ENCODE results near the gene CUX1. TPM values are rescaled to one million over a fixed set of nuclear protein-coding genes. Genes with fewer than 3 reads are reported as not detected.
A peak's percentile ranks its signal among the peaks of the same experiment; 100 is the strongest.

CUX1 gene
- total RNA-seq, 2 experiments from 2014 or later: 21.1 to 22.4 TPM

DNA sequence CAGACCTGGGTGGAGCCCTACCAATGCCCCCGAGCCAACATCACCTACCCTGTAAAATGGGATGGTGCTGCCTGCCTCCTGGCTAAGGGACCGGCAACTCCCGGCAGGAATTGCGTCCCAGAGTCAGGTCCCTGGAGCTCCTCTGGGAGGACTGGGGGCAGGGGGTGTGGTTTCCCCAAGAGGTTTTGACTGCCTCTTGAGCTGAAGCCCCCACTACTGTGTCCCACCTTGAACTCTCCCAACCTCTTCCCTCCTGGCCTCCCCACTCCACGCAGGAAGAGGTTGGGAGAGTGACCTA is 470.5 kb downstream of the CUX1 start:
- H3K27me3 Mint-ChIP-seq: peaks cover 30% of the 10 kb centered on the region
- no peak overlapping the region for H3K27ac Mint-ChIP-seq
- ChIA-PET POLR2A (no interaction called here), CTCF (interaction anchor here (1.0 kb wide), 1 partner anchor 108 kb away, joined by 3 read pairs; the partner anchor contains the start of gene PRKRIP1)
- H3K36me3 Mint-ChIP-seq (ENCODE audit: low read depth): no peaks in the 10 kb centered on the region
- no peak overlapping the region for H3K4me3 Mint-ChIP-seq
- H3K4me1 Mint-ChIP-seq: peaks cover 29% of the 10 kb centered on the region
- no peaks in the 10 kb centered on the region for H3K9me3 Mint-ChIP-seq
- no peak for DNase-seq

DNA sequence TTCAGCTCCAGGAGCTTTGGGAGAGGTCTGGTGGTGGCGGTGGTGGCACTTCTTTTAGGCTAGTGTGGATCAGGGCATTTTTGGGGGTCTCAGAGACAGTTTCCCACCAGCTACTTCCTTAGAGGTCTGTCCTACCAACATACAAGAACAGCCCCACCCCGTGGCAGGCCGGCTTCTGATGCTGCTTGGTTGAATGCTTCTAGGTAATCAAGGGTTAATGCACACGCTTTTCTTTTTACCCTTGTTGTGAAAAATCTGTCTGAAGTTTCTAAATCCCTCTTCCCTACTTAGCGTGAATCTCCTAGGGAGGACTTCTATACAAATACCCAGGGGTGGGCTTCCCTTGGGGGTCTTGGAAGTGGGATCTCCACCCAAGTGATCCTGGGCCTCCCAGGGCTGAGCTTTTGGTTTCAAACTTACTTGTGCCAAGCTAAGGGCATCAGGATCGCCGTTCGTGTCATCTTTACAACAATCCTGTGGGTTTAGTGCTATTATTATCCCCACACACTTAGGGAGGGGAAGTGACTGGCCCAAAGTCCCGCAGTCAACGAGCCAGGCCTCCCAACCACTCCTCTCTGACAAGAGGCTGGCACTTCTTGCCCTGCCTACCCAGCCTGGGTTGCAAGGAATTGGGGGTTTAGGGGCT is 471.0 kb downstream of the CUX1 start:
- no peak for DNase-seq
- Mint-ChIP-seq H3K4me1 (peaks cover 29% of the 10 kb centered on the region), H3K36me3 (ENCODE audit: low read depth) (no peaks in the 10 kb centered on the region), H3K27ac (no peak overlapping the region), H3K9me3 (no peaks in the 10 kb centered on the region), H3K4me3 (peak overlapping the region; percentile 27), H3K27me3 (peaks cover 28% of the 10 kb centered on the region)
- ChIA-PET POLR2A (no interaction called here), CTCF (interaction anchor here (1.0 kb wide), 1 partner anchor 108 kb away, joined by 3 read pairs; the partner anchor contains the start of gene PRKRIP1)

DNA sequence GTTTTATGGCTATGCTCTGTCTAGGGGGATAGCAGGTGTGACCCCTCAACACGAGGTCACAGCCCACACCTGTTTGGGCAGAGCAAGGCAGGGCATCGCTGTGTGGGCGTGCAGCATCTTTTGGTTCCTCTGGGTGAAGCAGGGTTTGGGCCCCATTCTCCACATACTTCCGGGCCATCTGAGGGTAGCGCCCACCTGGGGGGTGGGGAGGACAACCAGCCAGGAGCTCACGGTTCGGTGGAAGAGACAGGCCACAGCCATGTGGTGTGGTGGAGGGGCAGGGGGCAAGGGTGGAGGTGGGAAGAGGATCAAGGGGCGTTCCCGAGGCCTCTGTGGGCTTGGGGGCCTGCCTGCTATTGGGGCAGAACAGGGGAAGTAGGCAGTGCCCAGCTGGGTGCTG is 471.6 kb downstream of the CUX1 start:
- no peak overlapping the region for H3K4me3 Mint-ChIP-seq
- H3K36me3 Mint-ChIP-seq (ENCODE audit: low read depth): no peaks in the 10 kb centered on the region
- CTCF ChIA-PET: no interaction called here
- H3K4me1 Mint-ChIP-seq: peaks cover 27% of the 10 kb centered on the region
- POLR2A ChIA-PET: no interaction called here
- H3K27ac Mint-ChIP-seq: no peak overlapping the region
- peaks cover 27% of the 10 kb centered on the region for H3K27me3 Mint-ChIP-seq
- DNase-seq: no peak
- H3K9me3 Mint-ChIP-seq: no peaks in the 10 kb centered on the region

DNA sequence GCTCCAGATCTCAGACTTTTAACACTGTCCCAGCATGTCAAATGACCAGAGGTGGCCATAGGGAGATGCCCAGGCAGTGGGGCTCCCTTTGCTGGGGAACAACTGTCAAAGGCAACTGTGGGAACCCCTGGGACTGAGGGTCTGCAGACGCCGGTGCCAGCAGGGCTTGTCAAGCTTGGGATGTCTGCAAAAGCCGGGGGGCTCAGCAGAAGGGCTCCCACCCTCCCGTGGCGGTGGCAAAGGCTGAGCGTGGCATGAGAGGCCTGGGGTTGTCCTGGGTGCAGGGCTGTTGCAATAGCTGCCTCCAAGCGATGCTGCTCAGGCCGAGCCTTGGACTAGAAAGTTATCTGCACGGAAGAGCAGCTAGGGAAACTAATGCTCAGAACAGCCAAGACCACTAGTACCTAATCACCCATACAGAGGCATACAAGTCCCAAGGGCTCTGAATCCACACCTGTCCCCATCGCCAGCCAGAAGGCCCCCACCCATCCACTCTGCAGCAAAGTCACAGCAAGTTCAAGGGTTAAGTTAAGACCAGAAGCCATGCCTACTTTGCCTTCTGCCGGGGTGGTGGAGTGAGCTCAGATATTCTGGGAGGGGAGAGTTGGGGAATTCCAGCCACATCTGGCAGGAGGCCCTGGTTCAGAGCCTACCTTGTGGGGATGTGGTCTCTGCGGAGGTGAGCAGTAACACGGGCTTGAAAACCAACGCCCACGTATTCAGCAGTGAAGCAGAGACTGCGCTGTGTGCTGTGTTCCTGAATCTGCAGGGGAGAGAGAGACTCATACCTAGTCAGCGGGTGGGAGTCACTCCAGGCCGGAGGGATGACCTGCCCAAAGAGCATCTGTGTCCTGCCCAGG is 473.9 kb downstream of the CUX1 start:
- Mint-ChIP-seq H3K27ac (no peak overlapping the region), H3K27me3 (peaks cover 15% of the 10 kb centered on the region), H3K4me3 (no peak overlapping the region), H3K4me1 (peaks cover 13% of the 10 kb centered on the region), H3K9me3 (no peaks in the 10 kb centered on the region), H3K36me3 (ENCODE audit: low read depth) (no peaks in the 10 kb centered on the region)
- no peak for DNase-seq
- ChIA-PET POLR2A (no interaction called here), CTCF (no interaction called here)

DNA sequence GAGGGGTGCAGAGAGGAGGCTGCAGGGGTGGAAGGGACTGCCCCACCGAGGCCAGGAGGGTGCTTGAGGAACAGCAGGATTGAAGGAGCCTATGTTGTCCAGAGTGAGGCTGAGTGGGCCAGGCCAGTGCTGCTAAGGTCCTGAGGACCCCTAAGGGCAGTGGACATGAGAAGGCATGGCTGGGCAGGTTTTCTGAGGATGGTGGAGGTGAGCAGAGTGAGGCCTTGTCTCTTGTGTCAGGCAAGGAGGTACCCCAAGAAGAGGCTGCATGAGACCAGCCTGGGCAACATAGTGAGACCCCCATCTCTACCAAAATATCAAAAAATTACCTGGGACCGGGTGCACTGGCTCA is 474.5 kb downstream of the CUX1 start:
- Mint-ChIP-seq H3K36me3 (ENCODE audit: low read depth) (no peaks in the 10 kb centered on the region), H3K4me1 (peaks cover 13% of the 10 kb centered on the region), H3K9me3 (no peaks in the 10 kb centered on the region), H3K27me3 (peaks cover 15% of the 10 kb centered on the region), H3K27ac (no peak overlapping the region), H3K4me3 (no peak overlapping the region)
- ChIA-PET POLR2A (no interaction called here), CTCF (no interaction called here)
- DNase-seq: no peak

DNA sequence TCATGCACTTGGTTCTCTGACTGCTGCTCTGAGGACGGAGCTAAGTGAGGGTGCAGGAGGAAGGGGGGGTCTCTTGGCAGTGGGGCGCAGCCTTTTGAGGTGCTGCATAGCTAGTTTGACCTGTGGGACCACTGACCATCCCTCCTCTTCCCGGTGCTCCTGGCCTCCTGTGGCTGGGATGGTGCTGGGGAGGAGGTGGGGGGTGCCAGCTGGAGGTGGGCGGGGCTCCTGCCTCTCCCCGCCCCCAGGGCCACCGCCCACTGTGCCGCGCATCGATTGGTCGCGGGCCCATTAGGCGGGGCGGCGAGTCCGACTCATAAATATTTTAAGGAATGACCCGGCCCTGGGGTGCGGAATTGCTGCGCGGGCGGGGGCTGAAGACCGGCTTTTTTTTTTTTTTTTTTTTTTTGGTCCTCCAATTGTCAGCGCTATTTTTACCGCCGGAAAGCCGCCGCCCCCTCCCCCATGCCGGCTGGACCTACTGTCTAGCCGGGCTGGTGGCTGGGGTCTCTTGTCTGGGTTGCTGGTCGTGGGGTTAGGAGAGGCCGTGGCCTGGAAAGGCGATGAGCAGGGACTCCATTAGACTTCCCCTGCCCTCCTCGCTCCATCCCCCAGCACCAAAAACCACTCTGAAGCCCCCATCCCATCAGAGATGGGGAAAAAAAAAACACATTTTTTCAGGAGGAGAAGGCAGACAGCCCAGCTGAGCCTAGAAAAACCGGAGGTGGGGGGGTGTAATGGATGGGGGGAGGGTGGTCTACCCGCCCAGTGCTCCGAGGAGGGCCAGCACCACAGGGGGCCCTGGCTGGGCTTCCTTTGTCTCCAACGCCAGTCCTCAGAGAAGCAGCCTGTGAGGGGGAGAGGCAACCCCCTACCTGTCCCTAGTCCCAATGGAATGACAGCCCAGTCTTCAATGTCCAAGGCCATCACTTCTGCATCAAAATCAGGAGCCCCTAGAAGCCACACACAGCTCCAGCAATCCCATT is 475.7 kb downstream of the CUX1 start:
- ChIA-PET CTCF (no interaction called here), POLR2A (no interaction called here)
- Mint-ChIP-seq H3K36me3 (ENCODE audit: low read depth) (no peaks in the 10 kb centered on the region), H3K27me3 (peaks cover 17% of the 10 kb centered on the region), H3K9me3 (no peaks in the 10 kb centered on the region), H3K4me1 (peaks cover 15% of the 10 kb centered on the region), H3K4me3 (no peak overlapping the region), H3K27ac (no peak overlapping the region)
- DNase-seq: no peak

DNA sequence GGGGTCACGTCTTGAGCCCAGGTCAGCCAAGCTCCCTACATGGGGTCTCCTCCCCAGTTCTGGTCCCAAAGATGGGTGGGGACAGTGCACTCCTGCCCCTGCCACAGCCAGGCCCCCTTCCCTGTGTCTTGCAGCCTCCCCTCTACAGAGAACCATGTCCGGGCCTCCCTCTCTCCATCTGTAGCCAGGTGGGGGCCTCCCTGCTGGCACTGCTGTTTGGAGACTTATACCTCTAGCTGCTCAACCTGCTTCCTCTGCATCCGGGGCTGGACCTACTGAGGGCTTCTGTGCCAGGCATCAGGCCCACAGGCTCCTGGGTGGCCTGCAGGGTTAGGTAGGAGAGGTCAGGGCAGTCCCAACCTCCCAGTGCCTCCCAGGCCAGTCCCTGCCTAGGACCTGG is 477.2 kb downstream of the CUX1 start:
- DNase-seq: no peak
- Mint-ChIP-seq H3K9me3 (no peaks in the 10 kb centered on the region), H3K27me3 (peaks cover 9% of the 10 kb centered on the region), H3K27ac (no peak overlapping the region), H3K4me1 (peaks cover 10% of the 10 kb centered on the region), H3K4me3 (no peak overlapping the region), H3K36me3 (ENCODE audit: low read depth) (no peaks in the 10 kb centered on the region)
- ChIA-PET CTCF (no interaction called here), POLR2A (no interaction called here)

DNA sequence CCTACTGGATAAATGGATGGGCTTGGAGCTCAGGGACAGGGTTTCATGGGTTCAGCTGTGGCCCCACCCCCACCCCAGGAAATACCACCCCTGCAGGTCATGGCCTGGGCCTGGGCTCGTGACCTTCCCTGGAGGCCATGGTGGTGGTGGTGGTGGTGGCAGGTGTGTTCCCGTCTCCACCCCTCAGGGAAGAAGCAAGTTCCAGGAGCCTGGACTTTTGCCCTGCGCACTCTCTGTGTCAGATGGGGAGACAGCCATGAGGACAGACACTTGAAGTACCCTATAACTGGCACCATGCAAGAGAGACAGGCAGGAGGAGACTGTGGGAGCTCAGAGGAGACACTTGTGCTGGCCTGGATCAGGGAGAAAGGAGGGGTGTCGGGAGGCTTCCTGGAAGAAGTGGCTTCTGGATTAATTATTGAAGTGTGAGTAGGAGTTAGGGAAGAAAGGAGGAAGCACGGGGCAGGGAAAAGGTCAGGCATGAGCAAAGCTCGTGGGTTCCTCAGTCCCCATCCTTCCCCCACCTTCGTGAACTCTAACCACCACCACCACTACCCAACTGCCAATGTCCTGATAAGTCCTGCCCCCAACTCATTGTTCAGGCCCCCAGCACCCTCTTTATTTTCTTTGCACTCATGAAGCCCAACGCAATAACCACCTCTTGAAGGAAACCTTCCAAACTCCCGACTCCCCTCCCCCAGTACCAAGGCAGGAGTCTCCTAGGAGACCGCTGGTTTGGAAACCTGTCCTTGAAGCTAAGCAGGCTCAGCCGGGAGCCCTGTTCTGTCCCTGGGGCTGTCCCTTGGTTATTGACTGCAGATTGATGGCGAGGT is 478.1 kb downstream of the CUX1 start:
- POLR2A ChIA-PET: no interaction called here
- Mint-ChIP-seq H3K4me1 (peaks cover 10% of the 10 kb centered on the region), H3K27ac (no peak overlapping the region), H3K9me3 (no peaks in the 10 kb centered on the region), H3K27me3 (peaks cover 8% of the 10 kb centered on the region), H3K4me3 (no peak overlapping the region), H3K36me3 (ENCODE audit: low read depth) (no peaks in the 10 kb centered on the region)
- no peak for DNase-seq
- CTCF ChIA-PET: no interaction called here

DNA sequence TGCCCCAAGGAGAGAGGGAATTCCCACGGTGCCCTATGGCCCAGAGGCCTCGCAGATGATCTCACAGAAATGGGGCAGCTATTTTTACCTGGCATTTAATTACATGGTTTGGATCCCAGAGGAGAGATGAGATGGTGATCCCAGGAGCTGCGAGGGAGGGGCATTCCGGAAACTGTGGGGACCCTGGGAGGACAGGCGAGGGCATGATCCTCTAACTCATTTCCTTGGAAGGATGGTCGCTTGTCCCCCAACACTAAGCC is 478.7 kb downstream of the CUX1 start:
- Mint-ChIP-seq H3K4me1 (peaks cover 10% of the 10 kb centered on the region), H3K36me3 (ENCODE audit: low read depth) (no peaks in the 10 kb centered on the region), H3K27ac (no peak overlapping the region), H3K9me3 (no peaks in the 10 kb centered on the region), H3K4me3 (no peak overlapping the region), H3K27me3 (peaks cover 8% of the 10 kb centered on the region)
- DNase-seq: no peak
- POLR2A ChIA-PET: no interaction called here
- CTCF ChIA-PET: no interaction called here

DNA sequence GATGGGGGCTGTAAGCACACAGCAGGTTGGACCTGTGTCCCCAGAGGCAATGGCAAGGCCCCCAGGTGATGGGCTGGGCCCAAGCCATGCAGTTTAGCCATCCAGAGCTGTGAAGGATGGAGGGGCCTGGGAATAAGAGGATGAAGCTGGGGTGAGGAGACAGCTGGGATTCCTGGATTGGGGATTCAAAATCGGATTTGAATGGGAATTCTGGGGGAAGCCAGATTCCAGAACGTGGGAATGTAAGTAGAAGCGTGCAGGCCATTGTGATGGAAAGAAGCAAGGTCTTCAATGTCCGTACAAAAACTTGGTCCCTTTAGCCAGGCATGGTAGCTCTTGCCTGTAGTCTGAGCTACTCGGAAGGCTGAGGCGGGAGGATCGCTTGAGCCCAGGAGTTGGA is 479.1 kb downstream of the CUX1 start:
- no peak for DNase-seq
- peaks cover 6% of the 10 kb centered on the region for H3K27me3 Mint-ChIP-seq
- H3K4me3 Mint-ChIP-seq: no peak overlapping the region
- peaks cover 6% of the 10 kb centered on the region for H3K4me1 Mint-ChIP-seq
- H3K27ac Mint-ChIP-seq: no peak overlapping the region
- CTCF ChIA-PET: no interaction called here
- no peaks in the 10 kb centered on the region for H3K9me3 Mint-ChIP-seq
- H3K36me3 Mint-ChIP-seq (ENCODE audit: low read depth): no peaks in the 10 kb centered on the region
- POLR2A ChIA-PET: no interaction called here

DNA sequence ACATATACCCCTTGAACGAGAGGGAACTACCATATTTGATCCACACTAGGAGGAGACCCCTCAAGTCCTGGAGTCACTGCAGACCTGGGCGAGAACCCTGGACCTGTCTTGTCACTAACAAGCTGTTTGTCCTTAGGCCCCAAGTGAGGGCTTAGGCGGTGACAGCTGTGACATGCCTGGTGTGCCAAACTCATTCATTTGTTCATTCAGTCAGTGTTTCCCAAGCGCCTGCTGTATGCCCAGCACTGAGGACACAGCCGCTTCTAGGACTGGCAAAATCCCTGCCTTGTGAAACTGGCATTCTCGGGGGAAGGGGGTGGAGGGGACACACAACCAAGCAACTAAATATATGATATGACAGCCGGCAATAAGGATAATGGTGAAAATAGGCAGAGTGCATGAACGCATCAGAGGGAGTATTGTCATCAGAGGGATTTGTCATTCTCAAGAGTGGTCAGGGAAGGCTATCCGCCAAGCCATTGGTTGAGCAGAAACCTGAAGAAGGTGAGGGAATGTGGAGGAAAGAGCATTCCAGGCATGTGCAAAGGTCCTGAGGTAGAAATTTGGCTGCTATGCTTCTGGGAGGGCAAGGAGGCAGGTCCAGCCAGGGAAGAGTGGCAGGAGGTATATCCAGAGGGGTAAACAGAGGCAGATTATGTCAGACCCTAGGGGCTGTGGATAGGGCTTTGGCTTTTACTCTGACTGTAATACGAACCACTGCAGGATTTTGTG is 480.2 kb downstream of the CUX1 start:
- no peaks in the 10 kb centered on the region for H3K36me3 Mint-ChIP-seq (ENCODE audit: low read depth)
- H3K9me3 Mint-ChIP-seq: no peaks in the 10 kb centered on the region
- no peak overlapping the region for H3K4me3 Mint-ChIP-seq
- H3K4me1 Mint-ChIP-seq: peaks cover 2% of the 10 kb centered on the region
- no peak overlapping the region for H3K27ac Mint-ChIP-seq
- ChIA-PET POLR2A (no interaction called here), CTCF (no interaction called here)
- H3K27me3 Mint-ChIP-seq: peaks cover 2% of the 10 kb centered on the region
- no peak for DNase-seq

DNA sequence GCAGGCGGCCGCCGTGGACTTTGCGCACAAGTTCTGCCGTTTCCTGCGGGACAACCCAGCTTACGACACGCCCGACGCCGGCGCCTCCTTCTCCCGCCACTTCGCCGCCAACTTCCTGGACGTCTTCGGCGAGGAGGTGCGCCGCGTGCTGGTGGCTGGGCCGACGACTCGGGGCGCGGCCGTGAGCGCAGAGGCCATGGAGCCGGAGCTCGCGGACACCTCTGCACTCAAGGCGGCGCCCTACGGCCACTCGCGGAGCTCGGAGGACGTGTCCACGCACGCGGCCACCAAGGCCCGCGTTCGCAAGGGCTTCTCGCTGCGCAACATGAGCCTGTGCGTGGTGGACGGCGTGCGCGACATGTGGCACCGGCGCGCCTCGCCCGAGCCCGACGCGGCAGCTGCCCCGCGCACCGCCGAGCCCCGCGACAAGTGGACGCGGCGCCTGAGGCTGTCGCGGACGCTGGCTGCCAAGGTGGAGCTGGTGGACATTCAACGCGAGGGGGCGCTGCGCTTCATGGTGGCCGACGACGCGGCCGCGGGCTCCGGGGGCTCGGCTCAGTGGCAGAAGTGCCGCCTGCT is 483.3 kb downstream of the CUX1 start:
- ChIA-PET CTCF (no interaction called here), POLR2A (no interaction called here)
- Mint-ChIP-seq H3K36me3 (ENCODE audit: low read depth) (no peaks in the 10 kb centered on the region), H3K4me3 (no peak overlapping the region), H3K27me3 (peaks cover 2% of the 10 kb centered on the region), H3K27ac (no peak overlapping the region), H3K4me1 (peaks cover 15% of the 10 kb centered on the region), H3K9me3 (no peaks in the 10 kb centered on the region)
- DNase-seq: no peak
